HG02763 (cell line): ENCODE measurements around the gene RXRA.

Source experiments
- ATAC-seq: cut with Tn5 transposase; IDR thresholded peaks from one replicate; pipeline ENCODE4 v1.9.1; 2021; ENCODE audit warnings: mild to moderate bottlenecking, moderate library complexity; ENCODE audit not compliant: unreplicated experiment

Gene RXRA

GRCh38 chr9:134442486-134443173 lies 116.4 kb downstream of the RXRA start:
- ATAC-seq = no peak

GRCh38 chr9:134443174-134444037 lies 117.2 kb downstream of the RXRA start:
- no peak for ATAC-seq

- ATAC-seq = no peak
These were observed 117.7 kb downstream of the RXRA start for GRCh38 chr9:134444038-134444315.

GRCh38 chr9:134445000-134445399 lies 118.7 kb downstream of the RXRA start:
- no peak for ATAC-seq

GRCh38 chr9:134449180-134449916 lies 123.1 kb downstream of the RXRA start:
- no peak for ATAC-seq

DNA sequence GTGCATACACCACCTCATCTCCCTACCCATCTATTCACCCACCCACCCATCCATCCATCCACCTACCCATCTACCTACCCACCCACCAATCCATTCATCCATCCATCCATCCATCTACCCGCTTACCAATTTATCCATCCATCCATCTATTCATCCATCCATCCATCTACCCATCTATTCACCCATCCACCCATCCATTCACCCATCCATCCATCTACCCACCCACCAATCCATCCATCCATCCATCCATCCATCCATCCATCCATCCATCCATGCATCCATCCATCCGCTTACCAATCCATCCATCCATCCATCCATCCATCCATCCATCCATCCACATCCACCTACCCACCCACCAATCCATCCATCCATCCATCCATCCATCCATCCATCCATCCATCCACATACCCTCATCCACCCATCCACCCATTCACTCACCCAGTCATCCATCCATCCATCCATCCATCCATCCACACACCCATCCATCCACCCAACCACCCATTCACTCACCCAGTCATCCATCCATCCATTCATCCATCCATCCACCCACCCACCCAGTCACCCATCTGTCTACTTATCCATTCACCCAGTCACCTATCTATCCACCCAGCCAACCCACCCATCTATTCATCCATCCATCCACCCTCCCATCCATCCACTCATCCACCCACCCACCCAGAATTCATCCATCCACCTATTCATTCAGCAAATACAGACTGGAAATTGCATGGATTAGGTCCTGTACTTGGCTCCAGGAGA lies 125.6 kb downstream of the RXRA start:
- ATAC-seq = no peak

DNA sequence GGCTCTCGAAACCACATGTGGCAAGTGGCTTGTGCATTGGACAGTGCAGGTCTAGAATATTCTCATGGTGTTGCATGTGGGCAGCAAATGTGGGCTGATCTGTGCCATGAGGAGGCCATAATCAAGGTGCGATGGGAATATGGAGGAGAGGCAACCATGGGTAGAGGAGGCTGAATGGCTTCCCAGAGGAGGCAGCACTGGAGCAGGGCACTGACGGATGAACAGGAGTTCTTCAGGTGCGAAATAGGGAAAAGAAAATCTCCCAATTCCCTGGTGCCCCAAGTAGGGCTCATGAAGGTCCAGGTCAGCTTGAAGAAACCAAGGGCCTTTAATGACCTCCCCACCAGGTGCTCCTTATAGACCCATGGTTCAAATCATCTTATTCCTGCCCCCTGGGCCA lies 126.5 kb downstream of the RXRA start:
- ATAC-seq = no peak

DNA sequence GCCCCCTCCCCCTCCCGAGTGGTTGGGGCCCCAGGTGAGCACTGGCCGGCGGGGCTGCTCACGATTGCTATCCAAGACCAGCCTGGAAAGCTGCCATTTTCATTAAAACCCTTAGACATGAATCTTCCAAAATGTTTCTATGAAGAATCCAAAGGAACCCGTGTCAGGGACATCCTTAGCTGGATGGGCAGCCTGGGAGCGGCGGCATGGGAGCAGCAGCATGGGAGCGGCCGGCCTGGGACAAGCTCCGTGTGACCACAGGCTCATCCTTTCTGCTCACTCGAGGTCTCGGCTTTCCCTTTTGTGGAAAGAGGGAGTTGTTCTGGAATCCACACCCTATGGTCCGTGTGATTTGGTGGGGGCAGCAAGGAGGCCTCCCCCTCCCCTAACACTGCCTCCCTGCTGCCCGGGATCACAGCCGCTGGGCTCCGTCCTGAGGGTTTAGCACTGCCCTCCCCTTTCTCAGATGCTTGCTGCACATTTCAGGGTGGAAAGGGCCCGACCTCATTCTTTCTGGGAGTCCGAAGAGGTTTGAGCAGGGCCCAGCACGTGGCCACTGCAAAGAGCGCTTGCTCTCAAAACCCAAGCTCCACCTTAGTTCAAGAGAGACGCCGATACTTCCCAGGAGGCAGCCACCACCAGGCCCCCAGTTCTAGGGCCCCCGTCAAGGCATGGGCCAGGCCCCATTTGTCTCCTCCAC lies 127.7 kb downstream of the RXRA start:
- no peak for ATAC-seq

DNA sequence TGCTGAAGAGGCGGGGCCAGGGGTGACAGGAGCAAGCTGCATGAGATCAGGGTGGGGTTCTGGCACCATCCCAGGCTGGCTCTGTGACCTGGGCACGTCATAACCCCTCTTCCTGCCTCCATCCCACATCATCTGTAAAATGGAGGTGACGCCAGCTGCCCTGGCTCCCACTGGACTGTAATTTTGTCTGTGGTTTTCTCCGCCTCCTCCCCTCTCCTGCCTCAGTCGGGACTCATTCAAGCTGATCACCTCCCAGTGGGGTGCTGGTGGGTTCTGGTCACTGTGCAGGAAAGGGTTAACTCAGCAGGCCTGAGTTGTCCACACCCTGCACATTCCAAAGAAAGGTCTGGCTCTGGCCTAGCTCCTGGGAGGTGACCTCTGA lies 128.2 kb downstream of the RXRA start:
- ATAC-seq = no peak

DNA sequence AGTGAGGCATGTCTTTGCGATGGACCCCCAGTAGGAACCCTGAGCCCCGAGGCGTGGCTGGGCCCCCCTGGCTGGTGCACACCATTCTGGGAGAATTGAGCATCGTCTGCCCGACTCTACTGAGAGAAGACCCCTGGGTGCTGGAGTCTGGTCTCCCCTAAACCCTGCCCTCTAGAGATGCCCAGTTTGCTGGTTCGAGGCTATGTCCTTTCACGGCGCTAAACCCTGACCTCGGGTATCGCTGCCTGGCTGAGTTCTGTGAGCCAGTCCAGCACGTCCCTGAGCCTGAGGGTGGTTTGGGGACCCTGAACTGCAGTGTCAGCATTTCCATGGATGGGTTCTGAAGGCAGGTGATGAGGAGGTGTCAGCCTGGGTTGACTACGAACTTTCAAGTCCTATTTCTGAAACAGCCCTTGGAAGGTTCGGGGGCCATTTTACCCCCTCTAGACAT lies 128.8 kb downstream of the RXRA start:
- ATAC-seq = no peak

DNA sequence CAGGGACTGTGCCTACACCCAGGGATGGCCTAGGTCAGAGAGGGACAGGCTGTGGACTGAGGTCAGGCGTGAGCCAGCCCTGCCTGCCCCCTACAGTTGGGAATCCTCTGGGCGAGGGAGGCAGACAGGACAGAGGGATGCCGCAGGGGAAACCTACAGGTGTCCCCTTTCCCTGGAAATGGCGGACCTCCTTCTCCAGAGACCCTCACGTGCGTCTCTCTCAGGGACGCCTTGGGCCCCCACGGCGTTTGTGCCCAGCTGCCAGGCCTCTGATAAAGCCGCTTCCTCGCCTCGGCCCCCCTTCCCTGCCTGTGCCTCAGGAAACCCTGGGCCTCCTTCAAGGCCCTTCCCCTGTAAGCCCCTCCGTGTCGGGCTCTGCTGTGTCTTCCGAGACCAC lies 129.3 kb downstream of the RXRA start:
- ATAC-seq = no peak

GRCh38 chr9:134455934-134456755 lies 129.9 kb downstream of the RXRA start:
- no peak for ATAC-seq

DNA sequence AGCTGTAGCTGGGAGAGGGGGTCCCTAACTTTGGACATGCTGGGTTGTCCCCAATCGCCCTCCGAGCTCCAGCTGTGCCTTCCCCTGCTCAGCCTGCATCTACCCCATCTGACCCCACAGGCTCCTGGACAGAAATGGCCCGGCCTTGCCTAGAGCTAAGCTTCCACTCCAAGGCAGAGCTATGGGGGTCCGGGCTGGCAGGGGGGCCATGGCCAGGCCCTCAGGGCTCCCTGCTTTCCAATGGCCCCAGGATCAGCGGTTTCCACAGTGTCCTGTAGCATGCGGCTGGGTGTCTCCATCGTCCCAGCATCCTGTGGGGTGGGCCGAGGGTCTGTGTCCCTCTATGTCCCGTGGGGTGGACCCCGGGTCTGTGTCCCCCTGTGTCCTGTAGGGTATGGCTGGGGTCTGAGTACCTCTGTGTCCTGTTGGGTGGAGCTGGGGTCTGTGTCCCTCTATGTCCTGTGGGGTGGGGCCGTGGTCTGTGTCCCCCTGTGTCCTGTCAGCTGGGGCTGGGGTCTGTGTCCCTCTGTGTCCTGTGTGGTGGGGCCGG lies 130.6 kb downstream of the RXRA start:
- no peak for ATAC-seq

DNA sequence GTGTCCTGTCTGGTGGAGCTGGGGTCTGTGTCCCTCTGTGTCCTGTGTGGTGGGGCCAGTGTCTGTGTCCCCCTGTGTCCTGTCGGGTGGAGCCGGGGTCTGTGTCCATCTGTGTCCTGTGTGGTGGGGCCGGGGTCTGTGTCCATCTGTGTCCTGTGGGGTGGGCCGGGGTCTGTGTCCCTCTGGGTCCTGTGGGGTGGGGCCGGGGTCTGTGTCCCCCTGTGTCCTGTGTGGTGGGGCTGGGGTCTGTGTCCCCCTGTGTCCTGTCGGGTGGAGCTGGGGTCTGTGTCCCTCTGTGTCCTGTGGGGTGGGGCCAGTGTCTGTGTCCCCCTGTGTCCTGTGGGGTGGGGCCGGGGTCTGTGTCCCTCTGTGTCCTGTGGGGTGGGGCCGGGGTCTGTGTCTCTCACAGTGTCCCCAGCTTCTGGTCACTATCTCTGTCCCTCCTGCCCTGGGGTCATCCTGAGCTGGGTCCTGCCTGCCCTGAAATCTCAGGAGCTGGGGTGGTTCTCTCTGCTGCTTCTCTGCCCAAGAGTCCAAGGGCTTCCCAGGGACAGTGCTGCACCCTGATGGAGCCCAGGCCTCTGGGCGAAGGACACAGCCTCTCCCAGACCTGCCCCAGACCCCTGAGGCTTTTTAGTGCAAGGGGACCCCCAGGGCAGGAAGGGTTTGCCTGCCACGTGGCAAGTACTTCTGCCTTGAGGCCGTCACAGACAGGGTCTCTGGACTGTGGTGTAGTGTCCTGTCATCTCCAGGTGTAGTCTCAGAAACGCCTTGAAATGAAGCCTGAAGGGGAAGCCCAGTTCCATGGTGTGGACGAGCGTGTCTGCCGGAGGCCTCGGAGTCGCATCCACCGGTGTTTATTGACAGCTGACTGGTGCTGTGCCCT lies 131.3 kb downstream of the RXRA start:
- ATAC-seq = no peak

- ATAC-seq = no peak
These were observed 132.2 kb downstream of the RXRA start for GRCh38 chr9:134458207-134459108.

GRCh38 chr9:134459164-134459563 lies 132.9 kb downstream of the RXRA start:
- ATAC-seq = no peak

GRCh38 chr9:134459573-134459972 lies 133.3 kb downstream of the RXRA start:
- ATAC-seq = no peak
